Subcutaneous adipose tissue (tissue), 4 donors: ENCODE measurements around the gene FAM168B. TPM values are rescaled to one million over a fixed set of nuclear protein-coding genes. Genes with fewer than 3 reads are reported as not detected.

ENCODE experiments used
- total RNA-seq, 4 donors: library from RNA; depleted of rRNA; stranded (reverse); fragments of >200 nt; gene quantifications; one replicate each; pipeline ENCODE4 v1.1.0, GENCODE V29; 2016
- TF ChIP-seq, protein P1 (sequence below): fragments of 450-650 bp; IDR thresholded peaks from one replicate; pipeline ENCODE4 v1.5.1; 2016; ENCODE audit warnings: low read depth, mild to moderate bottlenecking, control low read depth, antibody characterized with exemption, moderate library complexity

The FAM168B gene
- total RNA-seq, 4 donors from 2014 or later: 72.1 to 107 (median 87.2) TPM

- TF ChIP-seq, protein P1, sequence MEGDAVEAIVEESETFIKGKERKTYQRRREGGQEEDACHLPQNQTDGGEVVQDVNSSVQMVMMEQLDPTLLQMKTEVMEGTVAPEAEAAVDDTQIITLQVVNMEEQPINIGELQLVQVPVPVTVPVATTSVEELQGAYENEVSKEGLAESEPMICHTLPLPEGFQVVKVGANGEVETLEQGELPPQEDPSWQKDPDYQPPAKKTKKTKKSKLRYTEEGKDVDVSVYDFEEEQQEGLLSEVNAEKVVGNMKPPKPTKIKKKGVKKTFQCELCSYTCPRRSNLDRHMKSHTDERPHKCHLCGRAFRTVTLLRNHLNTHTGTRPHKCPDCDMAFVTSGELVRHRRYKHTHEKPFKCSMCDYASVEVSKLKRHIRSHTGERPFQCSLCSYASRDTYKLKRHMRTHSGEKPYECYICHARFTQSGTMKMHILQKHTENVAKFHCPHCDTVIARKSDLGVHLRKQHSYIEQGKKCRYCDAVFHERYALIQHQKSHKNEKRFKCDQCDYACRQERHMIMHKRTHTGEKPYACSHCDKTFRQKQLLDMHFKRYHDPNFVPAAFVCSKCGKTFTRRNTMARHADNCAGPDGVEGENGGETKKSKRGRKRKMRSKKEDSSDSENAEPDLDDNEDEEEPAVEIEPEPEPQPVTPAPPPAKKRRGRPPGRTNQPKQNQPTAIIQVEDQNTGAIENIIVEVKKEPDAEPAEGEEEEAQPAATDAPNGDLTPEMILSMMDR: no peak
Measured at GRCh38 chr2:131031875-131032274, 61.4 kb downstream of the FAM168B start.

GRCh38 chr2:131031431-131031841, 61.8 kb downstream of the FAM168B start:
- TF ChIP-seq, protein P1: no peak

DNA sequence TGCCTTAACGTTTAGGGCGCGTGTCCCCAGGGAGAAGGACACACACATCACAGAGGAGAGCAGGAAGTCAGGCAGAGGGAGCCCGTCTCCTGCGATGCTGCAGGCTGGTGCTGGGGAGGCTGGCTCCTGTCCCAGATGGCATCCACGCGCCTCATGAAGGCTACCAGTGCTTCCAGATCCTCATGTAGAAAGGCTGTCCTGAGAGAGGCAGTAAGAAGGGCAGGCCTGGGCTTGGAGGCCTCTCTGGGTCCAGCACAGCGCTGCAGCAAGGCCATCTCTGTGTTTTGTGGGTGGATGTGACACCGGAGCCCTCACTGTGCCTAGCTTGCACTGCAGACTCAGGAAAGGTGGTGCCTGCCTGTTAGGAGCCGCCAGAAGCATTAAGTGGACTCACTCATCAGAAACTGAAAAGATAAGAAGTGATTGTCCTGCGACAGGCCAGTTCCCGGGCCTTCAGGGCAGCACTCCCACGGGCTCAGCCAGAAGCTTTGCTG, 62.7 kb downstream of the FAM168B start:
- TF ChIP-seq, protein P1: no peak

DNA sequence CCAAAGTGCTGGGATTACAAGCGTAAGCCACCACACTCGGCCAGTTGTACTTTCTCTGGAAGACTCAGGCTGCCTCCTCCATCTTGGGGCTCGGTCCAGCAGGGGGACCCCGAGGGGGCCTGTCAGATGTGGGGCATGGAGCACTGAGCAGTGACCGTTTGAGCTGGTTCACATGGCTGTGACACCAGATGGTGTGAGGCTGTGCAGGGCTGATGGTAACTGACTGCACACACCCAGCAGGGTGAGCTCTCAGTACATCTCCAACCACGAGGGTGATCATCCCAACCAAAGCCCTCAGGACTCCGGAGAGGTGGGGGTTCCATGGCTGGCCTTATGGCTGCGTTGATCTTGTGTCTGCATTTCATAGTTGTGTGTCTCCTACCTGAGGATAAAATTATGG, 63.4 kb downstream of the FAM168B start:
- TF ChIP-seq, protein P1: no peak

DNA sequence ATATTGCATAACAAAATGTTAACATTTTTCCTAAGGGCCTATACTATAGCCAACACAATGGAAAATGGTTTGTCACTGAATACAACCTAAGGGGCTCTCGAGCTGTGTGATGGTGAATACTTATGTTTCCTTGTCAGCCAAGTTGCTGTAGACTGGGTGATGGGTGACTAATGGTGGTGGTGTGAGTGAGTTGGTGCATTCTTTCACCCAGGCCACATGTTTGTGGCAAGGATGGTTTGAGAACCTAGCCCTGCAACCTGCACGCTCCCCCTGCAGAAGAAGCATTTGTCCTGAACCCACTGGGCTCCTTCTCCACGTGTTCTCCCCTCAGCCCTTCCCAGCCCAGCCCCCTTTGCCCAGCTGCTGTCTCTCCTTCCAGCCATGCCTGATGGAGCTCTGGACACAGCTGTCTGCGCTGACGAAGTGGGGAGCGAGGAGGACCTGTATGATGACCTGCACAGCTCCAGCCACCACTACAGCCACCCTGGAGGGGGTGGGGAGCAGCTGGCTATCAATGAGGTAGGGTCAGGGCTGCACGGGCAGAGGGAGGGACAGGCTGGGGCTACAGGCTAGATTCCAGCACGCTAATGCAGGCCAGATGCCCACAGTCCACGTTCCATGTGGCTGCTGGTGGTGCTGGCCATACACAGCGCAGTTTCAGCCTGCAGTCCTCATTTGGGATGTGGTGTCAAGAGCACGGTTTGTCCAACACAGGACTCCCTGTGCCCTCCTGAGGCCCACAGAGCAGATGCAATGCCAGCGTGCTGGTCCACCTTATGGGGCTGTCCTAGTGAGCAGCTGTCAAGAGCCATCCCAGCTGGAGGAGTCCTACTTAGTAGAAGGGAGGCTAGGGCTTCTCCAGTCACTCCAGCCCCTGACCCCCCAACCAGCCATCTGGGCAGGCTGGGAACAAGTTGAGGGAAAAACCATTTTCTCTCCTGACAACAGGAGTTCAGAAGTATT, 65.4 kb downstream of the FAM168B start:
- TF ChIP-seq, protein P1: no peak

- TF ChIP-seq, protein P1: no peak
Measured at GRCh38 chr2:131026919-131027318, 66.3 kb downstream of the FAM168B start.

DNA sequence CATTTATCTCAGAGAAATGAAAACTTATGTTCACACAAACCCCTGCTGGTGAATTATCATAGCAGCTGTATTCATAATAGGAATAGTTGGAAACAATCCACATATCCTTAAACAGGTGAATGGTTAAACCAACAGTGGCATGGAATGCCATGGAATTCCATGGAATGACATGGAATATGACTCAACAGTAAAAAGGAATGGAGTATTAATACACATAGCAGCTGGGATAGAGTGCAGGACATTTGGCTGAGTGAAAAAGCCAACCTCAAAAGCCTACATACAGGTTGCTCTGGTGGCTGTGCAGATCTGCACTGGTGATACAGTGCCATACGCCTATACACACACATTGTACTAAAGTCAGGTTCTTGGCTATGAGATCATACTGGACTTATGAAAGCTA, 69.5 kb downstream of the FAM168B start:
- TF ChIP-seq, protein P1: no peak
